Pericardium fibroblast (primary cell): ENCODE measurements around the gene GAL3ST3. TPM values are rescaled to one million over a fixed set of nuclear protein-coding genes. Genes with fewer than 3 reads are reported as not detected.

ENCODE experiments used
- total RNA-seq: library from RNA; depleted of rRNA; stranded (reverse); fragments of >200 nt; gene quantifications from 2 replicates; pipeline ENCODE4 v1.2.3, GENCODE V29; 2015

GAL3ST3 gene, protein sequence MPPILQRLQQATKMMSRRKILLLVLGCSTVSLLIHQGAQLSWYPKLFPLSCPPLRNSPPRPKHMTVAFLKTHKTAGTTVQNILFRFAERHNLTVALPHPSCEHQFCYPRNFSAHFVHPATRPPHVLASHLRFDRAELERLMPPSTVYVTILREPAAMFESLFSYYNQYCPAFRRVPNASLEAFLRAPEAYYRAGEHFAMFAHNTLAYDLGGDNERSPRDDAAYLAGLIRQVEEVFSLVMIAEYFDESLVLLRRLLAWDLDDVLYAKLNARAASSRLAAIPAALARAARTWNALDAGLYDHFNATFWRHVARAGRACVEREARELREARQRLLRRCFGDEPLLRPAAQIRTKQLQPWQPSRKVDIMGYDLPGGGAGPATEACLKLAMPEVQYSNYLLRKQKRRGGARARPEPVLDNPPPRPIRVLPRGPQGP
- not detected in 2 replicates for total RNA-seq

GRCh38 chr11:66048547-66049323 is at the start of gene GAL3ST3:
TSS of gene GAL3ST3 (minus strand) at chr11:66049161. CDS start at chr11:66045415, 3,746 bp downstream.

DNA sequence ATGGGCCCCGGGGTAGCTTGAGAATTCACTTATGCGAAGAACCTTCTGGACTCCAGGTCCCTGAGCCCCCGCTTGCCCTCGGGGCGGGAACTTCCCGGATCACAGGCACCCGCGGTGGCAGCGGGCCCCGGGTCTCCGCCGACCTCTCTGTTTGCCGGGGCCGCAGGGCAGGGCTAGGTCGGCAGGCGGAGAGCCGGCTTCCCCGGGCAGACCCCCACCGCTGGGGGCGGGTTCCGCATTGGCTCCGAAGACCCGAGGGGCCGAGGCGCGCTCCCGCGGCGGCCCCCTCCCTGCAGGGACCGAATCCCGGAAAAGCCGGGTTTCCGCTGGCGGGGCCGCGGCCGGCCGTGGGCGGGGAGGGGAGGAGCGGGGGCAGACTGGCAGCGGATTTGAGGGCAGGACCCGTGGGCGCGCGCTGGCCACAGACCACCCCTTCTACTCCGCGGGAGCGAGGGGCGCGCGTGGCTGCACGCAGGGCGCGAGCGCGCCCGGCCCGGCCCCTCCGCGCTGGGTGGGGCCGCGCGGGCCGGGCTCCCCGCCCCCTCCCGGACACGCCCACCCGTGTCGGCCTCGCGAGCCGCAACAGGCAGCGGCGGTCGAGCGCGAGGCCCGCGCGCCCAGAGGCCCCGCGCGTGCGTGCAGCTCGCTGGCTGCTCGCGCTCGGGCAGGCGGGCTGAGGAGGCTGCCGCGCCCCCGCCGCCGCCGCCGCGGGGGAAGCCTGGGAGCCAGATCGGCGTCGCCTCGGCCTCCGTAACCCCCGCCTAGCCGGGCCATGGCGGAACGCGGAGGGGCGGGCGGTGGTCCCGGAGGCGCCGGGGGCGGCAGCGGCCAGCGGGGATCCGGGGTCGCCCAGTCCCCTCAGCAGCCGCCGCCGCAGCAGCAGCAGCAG is 21.0 kb upstream of the GAL3ST3 start, which contains the start of gene PACS1:
Gene PACS1, plus strand, starts transcription at position 558 of the 889 bp plus-strand sequence. Its CDS starts 215 bp downstream, at position 773.

DNA sequence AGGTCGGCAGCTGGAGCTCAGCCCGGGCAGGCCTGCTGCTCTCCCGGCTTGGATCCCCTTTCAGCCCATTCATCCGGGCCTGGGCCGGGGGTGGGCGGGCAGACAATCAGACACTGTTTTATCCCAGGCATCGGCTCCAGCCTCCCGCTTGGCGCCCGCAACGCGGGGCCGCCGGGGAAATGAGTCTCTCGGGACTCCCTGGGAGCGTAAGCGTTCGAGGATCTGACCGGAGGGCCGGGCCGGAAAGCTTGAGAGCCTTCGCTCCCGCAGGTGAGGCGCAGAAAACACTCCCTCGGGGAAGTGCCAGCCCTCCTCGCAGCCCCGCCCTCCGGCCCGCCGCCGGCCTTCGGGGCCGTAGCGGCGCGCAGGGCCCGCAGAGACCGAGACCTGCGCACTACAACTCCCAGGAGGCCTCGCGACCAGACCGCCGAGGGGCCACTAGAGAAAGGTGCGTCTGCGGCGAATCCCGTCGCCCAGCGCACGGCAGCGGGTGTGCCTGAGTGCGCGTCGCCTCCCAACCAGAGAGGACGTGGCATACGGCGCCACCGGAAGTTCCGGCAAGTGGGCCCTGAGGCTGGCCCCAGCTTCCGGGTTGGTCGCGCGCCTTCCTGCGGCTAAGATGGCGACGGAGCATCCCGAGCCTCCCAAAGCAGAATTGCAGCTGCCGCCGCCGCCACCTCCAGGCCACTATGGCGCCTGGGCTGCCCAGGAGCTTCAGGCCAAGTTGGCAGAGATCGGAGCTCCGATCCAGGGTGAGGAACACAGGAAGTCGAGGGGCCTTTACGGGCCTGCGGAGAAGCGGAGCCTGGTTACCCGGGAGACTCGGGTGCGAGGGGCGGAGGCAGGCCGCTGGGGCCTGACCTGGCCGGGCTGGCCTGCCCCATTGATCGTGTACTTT is 3.1 kb upstream of the GAL3ST3 start, which contains the start of gene SF3B2:
Gene SF3B2, plus strand, starts transcription at position 599 of the 898 bp plus-strand sequence. Its CDS starts 21 bp downstream, at position 620.

GRCh38 chr11:66026017-66026529 is 22.9 kb downstream of the GAL3ST3 start, which contains the start of gene CATSPER1:
TSS of gene CATSPER1 (minus strand) at chr11:66026479. CDS start at chr11:66026379, 100 bp downstream.

GRCh38 chr11:66011785-66012303 is 37.1 kb downstream of the GAL3ST3 start, which contains the start of gene CST6:
TSS of gene CST6 (plus strand) at chr11:66012008. CDS start at chr11:66012045, 37 bp downstream.

DNA sequence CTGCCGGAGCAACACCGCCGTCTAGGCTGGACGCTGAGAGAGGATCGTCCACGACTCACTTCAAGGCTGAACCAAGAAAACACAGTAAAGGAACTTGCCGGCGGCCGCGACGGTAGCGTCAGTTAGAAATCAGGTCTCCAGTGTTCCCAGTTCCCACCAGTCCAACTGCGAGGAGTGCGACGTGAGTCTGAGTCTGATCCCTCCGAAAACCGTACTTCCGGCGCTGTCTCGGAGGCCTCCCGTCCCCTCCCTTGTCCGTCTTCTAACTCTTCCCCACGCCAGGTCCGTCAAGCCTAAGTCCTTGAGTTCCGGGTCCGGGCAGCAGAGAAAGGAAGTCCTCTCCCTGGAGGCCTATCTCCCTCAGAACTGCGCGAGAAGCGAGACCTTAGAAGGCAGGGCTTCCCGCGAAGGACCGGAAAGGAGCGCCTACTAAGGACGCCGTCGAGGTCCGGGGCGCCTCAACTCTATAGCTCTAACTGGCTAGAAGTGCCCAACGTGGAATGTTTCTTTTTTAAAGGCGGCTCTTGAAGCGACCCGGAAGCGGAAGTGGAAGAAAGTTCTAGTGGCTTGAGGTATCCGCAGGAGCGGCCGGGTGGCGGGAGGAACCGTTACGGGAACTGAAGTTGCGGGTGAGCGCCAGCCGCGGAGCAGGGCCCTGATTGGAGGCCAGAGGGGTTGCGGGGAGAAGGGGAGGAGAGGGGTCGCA is 46.9 kb downstream of the GAL3ST3 start, which contains the start of the genes BANF1 and EIF1AD:
Gene BANF1, plus strand, starts transcription at position 562 of the 706 bp plus-strand sequence. CDS start 748 bp downstream, outside the sequence.
Gene EIF1AD, minus strand, starts transcription at position 216 of the 706 bp plus-strand sequence. CDS start 1,768 bp downstream, outside the sequence.

Other genes with a start within 250 kb of the GAL3ST3 start
- gene SNX32, start 215.2 kb downstream of the GAL3ST3 start, total RNA-seq, result 1.1 and 2.4 TPM in 2 replicates
- gene CFL1, start 191.0 kb downstream of the GAL3ST3 start, total RNA-seq, result 674 and 1,158 TPM in 2 replicates
- gene MUS81, start 188.7 kb downstream of the GAL3ST3 start, total RNA-seq, result 25.0 and 48.3 TPM in 2 replicates
- gene EFEMP2, start 176.4 kb downstream of the GAL3ST3 start, total RNA-seq, result 173 and 216 TPM in 2 replicates
- not detected in 2 replicates for gene CTSW, start 169.3 kb downstream of the GAL3ST3 start, total RNA-seq
- gene FIBP, start 160.7 kb downstream of the GAL3ST3 start, total RNA-seq, result 160 and 177 TPM in 2 replicates
- 116 and 144 TPM in 2 replicates for gene CCDC85B, start 158.5 kb downstream of the GAL3ST3 start, total RNA-seq
- 4.9 and 8.5 TPM in 2 replicates for gene FOSL1, start 148.8 kb downstream of the GAL3ST3 start, total RNA-seq
- 16.1 and 18.1 TPM in 2 replicates for gene C11orf68, start 130.1 kb downstream of the GAL3ST3 start, total RNA-seq
- 84.4 and 99.7 TPM in 2 replicates for gene DRAP1, start 129.7 kb downstream of the GAL3ST3 start, total RNA-seq
- not detected in 2 replicates for gene TSGA10IP, start 103.7 kb downstream of the GAL3ST3 start, total RNA-seq
- 21.1 and 42.0 TPM in 2 replicates for gene SART1, start 87.4 kb downstream of the GAL3ST3 start, total RNA-seq
- gene EIF1AD, start 47.0 kb downstream of the GAL3ST3 start, total RNA-seq, result 16.4 and 21.5 TPM in 2 replicates
- 59.3 and 101 TPM in 2 replicates for gene BANF1, start 46.7 kb downstream of the GAL3ST3 start, total RNA-seq
- gene CST6, start 37.2 kb downstream of the GAL3ST3 start, total RNA-seq, result 0.70 TPM in 1 of 2 replicates, not detected in the other
- gene CATSPER1, start 22.7 kb downstream of the GAL3ST3 start, total RNA-seq, result not detected in 2 replicates
- gene SF3B2, start 3.2 kb upstream of the GAL3ST3 start, total RNA-seq, result 121 and 132 TPM in 2 replicates
- gene PACS1, start 21.1 kb upstream of the GAL3ST3 start, total RNA-seq, result 35.2 and 42.0 TPM in 2 replicates
- 16.2 and 17.4 TPM in 2 replicates for gene KLC2, start 208.5 kb upstream of the GAL3ST3 start, total RNA-seq
- gene RAB1B, start 219.5 kb upstream of the GAL3ST3 start, total RNA-seq, result 93.9 and 103 TPM in 2 replicates
- gene CNIH2, start 229.0 kb upstream of the GAL3ST3 start, total RNA-seq, result 0.70 TPM in 1 of 2 replicates, not detected in the other
- gene YIF1A, start 240.0 kb upstream of the GAL3ST3 start, total RNA-seq, result 149 and 223 TPM in 2 replicates
- 0.34 and 5.6 TPM in 2 replicates for gene TMEM151A, start 242.7 kb upstream of the GAL3ST3 start, total RNA-seq